Measurements from ENCODE around the gene NES.
A peak's percentile ranks its signal among the peaks of the same experiment; 100 is the strongest.

NES gene

DNA sequence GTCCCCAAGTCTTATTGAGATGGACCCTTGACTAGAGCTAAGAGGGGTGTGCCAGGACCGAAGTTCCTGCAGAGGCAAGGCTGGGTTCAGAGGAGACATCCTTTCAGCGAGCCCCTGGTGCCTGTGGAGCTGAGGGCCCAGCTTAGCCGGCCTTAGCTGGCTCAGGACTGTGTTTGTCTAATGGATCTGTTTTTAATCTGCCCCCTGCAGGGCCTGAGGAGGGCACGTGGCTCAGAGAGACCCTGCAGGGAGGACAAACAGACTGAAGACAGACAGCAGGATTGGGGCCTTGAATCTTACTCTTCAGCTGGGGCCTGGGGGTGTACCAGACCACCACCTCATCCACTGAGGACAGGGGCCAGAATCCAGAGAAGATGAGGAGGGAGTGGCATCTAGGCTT, 26.5 kb upstream of the NES start:
- peak; percentile 46 for DNase-seq (ENCODE audit: low spot score)

DNA sequence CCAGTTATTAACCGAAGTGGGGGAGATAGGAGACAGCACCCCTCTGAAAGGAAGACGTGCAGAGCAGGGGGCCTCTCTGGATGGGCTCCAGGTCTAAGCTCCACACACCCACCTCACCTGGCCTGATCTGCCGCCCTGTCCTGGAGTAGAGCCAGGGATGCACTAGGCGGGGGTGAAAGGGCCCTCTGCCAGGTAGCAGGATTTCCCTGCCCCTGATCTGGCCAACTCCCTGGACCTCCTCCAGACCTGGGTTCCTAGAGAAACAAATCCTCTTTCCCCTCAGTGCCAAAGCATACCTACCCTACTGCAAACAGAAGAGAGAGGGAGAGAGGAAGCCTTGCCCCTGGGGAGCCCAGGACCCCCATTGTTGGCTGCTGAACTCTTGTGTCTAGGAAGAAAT, 26.1 kb upstream of the NES start:
- no peak for DNase-seq (ENCODE audit: low spot score)

DNA sequence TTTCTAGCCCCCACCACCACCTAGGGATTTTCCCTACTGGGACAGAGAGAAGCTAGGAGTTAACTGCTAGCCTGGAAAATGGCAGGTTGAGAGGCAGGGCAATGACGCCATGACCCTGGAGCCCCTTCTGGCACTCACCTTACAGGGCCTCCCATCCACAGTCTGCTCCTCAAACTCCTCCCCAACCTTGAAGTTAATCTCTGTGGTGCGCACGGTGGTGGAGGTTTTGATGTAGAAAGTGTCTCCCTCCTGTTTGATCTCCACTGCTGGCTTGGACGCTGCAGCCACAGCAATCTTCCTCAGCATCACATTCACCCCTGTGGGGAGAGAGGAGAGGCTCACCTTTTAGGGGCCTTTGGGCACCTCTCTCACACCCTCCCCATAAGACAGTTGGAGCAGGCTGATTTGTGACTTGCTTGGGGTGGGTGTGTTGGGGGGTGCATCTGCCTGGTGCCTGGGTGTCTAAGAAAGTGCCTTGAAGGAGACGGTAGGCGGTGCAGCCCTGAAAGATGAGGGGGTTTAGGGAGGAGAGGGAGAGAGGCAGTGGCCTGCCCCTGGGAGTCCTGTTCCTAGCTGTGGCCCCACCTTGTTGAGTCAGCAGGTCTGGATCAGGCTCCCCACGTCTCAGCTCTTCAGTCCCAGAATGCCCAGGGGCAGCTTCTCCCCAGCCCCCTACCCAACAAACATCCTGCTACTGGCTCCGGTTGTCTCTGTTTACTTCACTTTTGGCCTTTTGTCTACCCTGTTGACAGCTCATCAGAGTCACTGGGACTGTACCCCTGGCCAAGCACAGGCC, 23.7 kb upstream of the NES start:
- no peak for DNase-seq (ENCODE audit: low spot score)

DNA sequence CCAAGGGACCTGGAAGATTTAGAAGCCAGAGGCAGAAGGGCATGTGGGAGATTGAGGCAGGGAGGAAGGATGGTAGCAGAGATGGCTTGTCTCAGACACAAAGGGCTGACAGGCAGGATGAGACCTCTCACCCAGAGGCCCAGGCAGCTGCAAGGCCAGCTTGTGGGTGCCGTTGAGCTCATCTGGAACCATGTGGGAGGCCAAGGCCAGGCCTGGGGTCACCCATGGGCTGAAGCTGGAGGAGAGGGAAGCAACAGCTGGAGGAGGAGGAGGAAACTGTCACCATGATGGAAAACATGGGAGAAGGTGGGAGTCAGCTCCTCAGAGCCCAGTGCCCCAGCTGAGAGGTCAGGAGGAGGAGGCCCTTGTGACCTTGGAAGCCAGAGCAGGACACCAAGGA, 21.8 kb upstream of the NES start:
- DNase-seq (ENCODE audit: low spot score) = no peak

DNA sequence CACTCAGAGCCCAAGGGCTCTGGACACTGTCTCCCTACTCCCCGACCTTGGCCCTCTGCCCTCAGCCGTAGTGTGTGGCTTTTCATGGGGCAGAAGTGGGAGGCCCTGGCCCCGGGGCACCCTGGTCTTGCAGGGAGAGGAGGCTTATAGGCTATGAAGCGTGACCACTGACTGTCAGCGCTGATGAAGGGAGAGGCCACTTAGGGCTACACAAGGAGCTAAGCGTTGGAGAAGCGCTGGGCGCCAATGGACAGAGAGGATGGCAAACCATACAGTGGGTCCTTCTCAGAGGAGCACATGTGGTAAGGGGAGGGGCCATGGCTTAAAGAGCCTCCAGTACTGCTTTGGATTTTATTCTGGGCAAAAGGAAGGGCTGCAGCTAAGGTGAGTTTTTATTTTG, 20.3 kb upstream of the NES start:
- no peak for DNase-seq (ENCODE audit: low spot score)

DNA sequence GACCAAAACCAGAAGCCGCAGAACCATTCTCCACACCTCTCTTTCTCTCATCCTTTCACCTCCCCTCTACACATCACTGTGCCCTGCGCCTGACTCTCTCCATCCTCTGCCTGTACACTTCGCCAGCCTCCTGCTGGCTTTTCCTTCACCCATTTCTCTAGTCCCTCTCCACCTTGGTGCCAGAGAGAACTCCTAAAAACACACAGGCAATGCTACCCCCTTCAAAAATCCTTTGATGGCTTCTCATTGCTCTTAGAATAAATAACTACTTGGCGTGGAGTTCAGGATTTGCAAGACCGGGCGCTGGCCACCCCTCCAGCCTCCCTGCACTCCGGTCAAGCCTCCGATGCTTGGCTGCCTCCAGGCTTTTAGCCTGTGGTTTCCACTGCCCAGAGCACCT, 19.5 kb upstream of the NES start:
- DNase-seq (ENCODE audit: low spot score) = no peak

DNA sequence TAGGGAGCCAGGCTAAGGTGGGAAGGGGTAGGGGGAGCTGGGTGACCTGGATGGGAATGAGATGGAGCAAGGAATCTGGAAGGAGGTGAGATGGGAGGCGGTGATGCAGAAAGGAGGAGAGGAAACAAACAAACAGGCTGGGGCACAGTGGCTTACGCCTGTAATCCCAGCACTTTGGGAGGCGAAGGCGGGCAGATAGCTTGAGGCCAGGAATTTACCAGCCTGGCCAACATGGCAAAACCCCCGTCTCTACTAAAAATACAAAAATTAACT, 17.4 kb upstream of the NES start:
- DNase-seq (ENCODE audit: low spot score) = no peak

DNA sequence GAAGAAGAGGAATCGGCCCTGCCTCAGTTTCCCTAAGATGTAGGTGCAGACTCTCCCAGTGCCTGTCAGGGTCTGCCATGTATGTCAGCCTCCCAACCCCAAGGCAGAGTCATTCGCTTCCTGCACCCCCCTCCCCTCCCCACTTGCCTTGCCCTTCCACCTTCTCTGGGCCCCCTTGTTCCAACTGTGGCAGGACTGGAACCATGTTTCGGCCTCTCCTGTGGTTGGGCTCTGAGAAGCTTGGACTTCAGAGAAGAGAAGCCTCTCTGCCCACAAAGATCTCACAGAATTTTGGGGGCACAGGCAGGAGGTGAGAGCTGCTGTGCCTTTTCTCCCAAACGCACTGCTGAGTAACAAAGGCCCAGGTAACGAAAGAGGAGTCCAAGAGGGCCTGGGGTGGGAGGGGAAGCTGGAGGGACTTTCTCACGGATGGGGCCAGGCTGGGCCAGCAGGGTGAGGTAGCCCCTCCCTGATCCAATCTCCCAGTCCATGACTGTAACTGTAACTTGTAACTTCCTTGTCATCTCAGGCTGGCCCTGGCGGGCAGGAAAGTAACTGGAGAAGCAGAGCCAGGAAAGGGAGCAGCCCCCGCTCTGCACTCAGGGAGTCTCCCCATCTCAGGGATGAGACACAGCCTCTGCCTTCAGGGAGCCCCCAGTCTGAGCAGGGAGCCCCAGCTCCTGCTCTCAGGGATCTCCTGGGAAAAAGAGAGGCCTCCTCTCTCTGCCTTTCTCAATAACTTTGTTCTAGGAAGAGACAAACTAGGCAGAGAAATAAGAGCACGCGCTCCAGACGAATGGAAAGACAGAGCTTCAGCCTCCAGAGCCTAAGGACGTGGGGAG, 16.9 kb upstream of the NES start:
- DNase-seq (ENCODE audit: low spot score) = no peak

DNA sequence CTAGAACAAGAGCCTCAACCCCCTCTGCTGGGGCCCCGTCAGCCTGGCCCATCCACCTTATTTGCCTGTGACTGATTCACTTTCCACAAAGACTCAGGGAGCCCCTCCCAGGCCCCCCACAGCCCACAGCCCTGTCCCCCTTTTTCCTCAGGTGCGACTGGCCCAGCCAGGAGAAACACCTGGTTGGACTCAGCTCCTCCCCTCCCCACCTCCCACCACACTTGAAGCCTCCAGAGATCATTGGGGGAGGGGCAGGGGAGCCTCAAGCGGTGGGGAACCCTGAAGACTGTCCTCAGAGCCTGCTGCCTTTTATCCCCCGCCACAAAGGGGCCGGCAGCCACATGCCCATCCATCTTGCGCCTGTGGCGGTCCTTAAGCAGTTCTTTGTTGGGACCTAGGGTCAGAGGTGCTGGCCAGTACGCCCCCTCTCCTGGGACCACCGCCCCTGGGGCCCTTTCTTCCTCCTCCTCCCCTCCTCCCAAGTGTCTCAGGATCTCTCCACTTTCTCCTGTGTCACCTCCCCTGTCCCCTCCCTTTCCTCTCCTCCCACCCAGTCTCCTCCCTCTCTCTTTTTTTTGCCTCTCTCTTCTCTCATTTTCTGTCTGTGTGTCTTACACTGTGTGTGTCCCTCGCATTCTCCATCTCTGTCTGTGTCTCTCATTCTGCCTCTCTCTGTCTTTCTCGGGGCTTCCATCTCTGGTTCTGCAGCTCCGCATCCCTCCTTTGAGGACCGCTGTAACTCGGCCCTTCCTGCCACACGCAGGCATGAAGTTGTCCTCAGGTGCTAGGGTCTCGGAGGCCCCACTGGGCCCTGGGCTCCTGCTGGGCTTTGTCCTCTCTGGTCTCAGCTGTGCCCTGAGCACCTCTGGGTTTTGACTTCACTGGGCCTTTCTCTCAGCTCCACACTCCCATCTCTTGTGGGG, 16.0 kb upstream of the NES start:
- DNase-seq (ENCODE audit: low spot score) = no peak

DNA sequence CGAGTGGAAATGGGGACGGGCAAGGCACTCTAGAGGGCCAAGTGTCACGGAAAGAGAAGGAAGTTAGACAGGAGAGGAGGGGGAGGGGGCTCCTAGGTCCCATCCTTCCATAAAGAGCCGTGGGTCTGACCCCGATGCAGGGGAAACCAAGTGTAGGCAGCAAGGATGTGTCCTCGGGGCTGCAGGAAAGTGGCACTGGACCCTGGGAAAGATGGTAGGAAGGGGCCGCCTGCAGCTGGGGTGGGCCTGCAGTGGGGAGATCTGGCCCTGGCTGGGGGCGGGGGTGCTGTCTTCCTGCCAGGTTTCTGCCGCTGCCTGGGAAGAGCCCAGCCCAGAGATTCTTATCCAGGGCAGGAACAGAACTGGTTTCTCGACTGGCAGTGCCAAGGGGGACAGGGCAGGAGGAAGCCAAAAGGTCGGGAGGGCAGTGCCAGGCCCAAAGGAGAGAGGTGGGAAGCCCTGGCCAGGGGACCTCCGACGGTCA, 15.3 kb upstream of the NES start:
- no peak for DNase-seq (ENCODE audit: low spot score)

DNA sequence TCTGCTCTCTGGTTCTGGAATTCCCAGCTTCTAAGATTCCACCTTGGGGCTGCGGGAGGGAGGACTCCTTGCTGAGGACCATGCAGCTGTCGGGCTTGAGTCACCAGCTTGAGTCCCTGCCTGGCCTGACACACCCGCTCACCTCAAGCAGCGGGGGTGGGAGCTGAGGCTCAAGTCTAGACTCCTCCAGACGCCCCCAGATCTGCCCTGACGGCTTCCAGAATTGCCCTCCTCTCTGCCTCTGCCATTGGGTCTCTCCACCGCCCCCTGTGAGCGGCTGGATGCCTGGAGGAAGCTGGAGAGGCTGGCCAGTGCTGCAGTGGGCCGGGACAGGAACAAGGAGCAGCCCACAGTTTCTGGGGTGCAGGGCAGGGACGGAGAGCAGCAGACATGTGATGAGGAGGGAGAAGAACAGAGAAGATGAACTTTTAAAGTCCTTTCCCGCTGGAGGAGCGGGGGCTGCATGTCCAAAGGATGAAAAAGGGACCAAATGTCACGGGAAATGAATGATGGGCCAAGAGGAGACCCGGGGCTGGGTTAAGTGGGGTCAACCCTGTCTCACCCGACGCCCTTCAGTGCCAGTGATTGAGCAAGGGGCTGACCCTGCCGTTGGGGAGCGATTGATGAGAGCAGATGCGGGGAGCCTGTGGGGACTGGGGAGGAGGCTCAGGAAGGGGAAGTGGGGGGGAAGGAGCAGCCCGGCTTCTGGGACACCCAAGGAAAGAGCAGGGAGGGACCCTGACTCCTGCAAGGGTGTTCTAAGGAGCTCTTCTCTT, 14.6 kb upstream of the NES start:
- no peak for DNase-seq (ENCODE audit: low spot score)

DNA sequence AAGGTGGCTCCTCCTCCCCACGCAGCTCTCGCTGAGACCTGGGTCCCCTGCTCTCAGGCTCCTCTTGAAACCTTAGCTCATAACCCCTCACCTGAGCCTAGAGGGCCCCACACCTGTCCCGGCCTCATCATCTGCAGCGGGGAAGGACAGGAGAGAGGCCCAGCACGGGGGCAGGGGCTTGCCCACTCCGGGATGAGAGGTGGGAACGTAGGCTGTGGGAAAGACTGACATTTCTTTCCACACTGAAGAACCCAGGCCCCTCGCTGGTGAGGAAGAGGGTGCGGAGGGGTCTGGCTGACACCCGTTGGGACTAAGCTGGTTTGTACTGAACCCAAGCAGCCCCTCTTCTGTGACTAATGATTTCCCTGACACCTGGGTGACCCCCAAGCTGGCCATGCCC, 14.0 kb upstream of the NES start:
- DNase-seq (ENCODE audit: low spot score) = no peak

DNA sequence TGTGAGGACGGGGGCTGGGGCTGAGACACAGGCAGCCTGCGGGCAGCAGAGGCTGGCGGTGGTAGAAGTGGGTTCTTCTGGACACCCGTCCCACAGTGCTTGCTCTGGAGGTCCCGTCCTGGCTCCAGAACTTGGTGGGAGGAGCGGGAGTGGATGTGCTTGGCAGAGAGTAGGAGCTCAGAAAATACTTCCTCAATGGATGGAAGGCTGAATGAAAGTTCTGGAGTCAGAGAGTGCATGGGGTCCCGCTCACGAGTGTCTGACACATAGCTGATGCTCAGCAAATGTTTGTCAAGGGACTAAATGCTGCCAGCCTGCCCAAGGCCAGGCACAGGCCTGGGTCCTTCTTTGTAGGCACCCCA, 13.4 kb upstream of the NES start:
- no peak for DNase-seq (ENCODE audit: low spot score)

DNA sequence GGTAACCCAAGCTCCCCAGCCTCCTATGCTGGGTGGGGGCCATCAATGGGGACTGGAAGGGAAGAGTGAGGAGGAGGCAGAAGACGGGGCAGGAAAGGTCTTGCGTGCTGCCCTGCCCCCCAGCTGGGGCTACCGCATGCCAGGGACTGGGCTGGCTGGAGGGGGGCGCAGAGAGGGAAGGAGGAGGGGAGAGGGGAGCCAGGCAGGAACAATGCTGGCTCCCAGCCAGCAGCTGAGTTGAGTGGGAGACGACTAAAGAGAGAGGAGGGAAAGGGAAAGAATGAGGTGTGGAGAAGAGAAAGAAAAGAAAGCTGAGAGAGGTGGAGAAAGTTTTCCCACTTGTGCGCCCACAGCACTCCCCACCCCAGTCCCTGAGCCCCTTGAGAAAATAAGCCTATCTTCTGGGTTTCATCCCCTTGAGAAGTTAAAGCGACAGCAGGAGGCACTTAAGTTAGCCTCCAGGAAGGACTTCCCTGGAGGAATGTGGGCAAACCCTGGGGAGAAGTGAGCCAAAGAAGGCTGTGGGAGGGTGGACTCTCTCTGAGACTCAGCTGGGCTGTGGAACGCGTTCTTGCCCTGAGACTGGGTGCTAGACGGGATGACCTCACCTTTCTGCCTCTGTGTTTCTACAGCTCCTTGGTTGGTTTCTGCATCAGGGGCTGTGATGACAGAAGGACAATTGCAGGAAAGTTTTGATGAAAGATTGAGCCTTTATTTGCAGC, 12.9 kb upstream of the NES start:
- no peak for DNase-seq (ENCODE audit: low spot score)

DNA sequence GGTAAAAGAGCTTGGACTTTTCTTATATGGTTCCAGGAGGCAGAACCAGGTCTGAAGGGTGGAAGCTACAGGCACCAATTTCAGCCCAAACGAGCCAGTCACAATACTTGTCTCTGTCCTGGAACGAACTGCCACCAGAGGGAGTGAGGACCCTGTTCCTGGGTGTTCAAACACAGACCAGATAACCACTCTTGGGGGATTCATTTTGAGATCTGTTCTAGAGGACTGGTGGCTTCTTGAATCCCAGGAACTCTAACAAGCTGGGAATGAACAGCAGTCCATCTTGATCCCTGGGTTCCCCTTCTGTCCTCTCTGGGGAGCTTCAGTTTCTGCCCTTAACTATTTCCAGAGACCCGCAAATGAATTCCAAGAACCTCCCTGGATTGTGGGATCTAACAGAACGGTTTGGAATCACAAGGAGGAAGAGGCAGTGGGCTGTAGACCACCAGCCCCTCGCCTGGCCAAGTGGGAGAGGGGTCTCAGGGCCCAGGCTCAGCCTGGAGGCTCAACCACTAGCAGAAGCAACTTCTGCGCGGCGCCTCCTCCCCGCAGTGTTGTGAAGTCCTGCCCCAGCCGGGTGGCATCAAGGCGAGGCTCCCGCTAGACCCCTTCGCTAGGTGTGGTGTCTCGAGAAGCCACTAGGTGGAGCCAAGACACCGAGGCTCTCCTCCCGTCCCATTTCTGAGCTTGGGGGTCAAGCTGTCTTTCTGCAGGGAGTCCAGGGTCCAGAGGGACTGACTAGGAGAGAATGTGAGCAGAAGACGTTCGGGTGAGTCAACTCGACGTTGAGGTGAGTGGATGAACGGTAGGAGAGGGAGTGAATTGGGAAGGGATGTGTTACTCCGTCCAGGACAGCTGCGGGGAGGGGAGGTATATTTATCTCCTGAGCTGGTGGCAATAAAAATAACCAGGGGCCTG, 12.1 kb upstream of the NES start:
- peak; percentile 95 for DNase-seq (ENCODE audit: low spot score)

DNA sequence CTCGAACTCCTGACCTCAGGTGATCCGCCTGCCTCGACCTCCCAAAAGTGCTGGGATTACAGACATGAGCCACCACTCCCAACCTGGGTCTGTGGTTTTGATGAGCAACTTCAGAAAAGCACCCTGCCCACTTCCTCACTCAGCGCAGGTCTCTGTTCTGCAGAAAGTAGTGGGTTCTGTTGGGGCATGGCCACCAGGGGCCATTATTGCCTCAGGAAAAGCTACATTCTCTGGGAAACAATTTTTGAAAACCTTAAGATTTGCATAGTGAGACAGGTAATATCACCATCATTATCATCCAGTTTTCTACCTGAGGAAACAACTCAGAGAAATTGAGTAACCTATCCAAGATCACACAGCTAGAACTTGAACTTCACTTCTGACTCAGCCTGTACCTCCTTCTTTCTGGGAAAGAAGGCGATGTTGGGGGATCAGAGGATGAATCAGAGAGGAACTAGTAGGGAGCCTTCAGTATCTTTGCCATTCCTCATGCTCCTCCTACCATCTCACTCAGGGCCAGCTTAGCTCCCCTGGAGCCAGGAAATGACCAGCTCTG, 7.1 kb upstream of the NES start:
- DNase-seq (ENCODE audit: low spot score) = no peak

DNA sequence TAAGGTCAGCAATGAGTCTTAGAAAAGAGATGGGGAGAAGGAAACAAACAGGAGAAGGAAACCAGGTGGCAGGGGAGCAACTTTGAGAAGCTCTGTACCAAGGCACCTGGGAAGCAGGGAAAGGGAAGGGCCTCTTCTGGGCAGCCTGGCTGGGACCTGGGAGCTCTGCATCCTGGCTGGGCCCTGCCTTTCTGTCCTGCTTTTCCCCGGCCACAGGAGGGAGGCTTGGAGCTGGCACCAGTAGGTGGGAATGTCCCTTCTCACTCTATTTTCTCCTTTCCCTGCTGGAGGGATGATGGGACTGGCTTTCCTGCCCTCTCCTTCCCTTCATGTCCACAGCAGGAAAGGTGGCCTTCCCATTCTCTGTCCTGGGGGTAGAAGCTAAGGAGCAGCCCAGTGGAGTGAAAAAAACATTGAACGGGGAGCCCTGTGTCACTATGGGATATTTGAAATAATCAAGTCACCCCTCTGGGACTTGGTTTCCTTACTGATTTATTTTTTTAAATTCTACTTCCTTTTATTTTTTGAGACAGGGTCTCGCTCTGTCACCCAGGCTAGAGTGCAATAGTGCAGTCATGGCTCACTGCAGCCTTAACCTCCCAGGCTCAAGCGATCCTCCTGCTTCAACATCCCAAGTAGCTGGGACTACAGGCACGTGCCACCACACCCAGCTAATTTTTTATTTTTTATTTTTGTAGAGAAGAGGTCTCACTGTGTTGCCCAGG, 5.1 kb upstream of the NES start:
- DNase-seq (ENCODE audit: low spot score) = no peak

DNA sequence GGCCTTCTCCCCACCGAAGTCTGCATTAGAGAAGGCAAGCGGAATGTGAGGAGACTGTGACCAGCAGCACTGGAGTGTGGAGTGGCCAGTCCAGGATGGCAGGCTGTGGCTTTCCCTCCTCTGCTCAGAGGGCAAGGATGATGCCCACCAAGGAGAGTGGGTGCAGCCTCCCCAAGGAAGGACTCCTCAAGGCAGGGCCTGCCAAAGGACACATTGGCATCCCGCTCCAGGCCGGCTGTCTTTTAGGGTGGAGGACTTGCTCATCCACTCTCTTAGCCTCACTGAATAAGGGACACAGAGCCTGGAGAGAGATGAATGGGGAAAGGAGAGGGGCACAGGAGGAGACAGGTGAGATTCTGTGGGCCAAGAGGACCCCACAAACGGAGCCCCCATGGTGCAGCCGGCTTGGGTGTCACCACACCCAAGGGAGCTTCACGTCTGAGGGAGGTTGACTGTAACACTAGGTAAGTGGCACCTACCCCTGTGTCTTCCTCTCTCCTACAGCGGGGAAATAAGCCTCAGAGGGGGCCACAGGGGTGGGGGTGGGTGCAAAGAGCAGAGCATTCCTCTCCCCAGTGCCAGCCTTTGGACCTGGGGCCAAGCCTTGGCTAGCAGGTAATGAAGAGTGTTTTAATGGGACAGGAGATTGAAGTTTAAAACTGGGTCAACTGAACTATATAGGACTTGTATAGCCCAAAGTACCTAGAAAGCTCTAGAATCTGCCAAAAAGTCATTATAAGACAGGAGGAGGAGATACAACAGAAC, 4.2 kb upstream of the NES start:
- no peak for DNase-seq (ENCODE audit: low spot score)

All from NAMALWA (cell line).